HG03469 (cell line): ENCODE measurements around the gene ADAMTS7.
"Not testable (repeated sequence)": the region's sequence is repeated elsewhere in the genome, so short reads cannot be mapped to it uniquely, and the experiment has no call there.

Experiments
- ATAC-seq: cut with Tn5 transposase; IDR thresholded peaks from one replicate; pipeline ENCODE4 v1.9.1; 2021; ENCODE audit warnings: mild to moderate bottlenecking, moderate library complexity, moderate number of reproducible peaks; ENCODE audit not compliant: unreplicated experiment

The ADAMTS7 gene

GRCh38 chr15:78727561-78727960, 83.7 kb downstream of the ADAMTS7 start:
- no peak for ATAC-seq

GRCh38 chr15:78726870-78727551, 84.3 kb downstream of the ADAMTS7 start:
- ATAC-seq, result no peak

GRCh38 chr15:78719819-78720450, 91.3 kb downstream of the ADAMTS7 start:
- ATAC-seq, result not testable (repeated sequence)

- ATAC-seq, result no peak
These were observed 92.4 kb downstream of the ADAMTS7 start for GRCh38 chr15:78718837-78719236.

GRCh38 chr15:78717956-78718656, 93.2 kb downstream of the ADAMTS7 start:
- ATAC-seq, result no peak

- no peak for ATAC-seq
These were observed 94.6 kb downstream of the ADAMTS7 start for GRCh38 chr15:78716651-78717050.

- no peak for ATAC-seq
These were observed 95.3 kb downstream of the ADAMTS7 start for GRCh38 chr15:78715930-78716329.

- ATAC-seq, result no peak
These were observed 95.8 kb downstream of the ADAMTS7 start for GRCh38 chr15:78715434-78715833.

- ATAC-seq, result no peak
These were observed 96.4 kb downstream of the ADAMTS7 start for GRCh38 chr15:78714890-78715289.

- ATAC-seq, result no peak
These were observed 98.3 kb downstream of the ADAMTS7 start for GRCh38 chr15:78712797-78713515.

GRCh38 chr15:78711638-78712037, 99.6 kb downstream of the ADAMTS7 start:
- no peak for ATAC-seq

- ATAC-seq, result no peak
These were observed 101.9 kb downstream of the ADAMTS7 start for GRCh38 chr15:78709263-78709882.
